T-helper 1 cell (primary cell): Measurements from ENCODE around the gene OSBPL2.

Experiments used
- DNase-seq, 5 donors: peaks; one replicate each; pipeline ENCODE4 v3.0.0-alpha.2; 2012 to 2020

OSBPL2 gene

GRCh38 chr20:62208061-62208794 lies 30.1 kb upstream of the OSBPL2 start:
- DNase-seq = no peak

DNA sequence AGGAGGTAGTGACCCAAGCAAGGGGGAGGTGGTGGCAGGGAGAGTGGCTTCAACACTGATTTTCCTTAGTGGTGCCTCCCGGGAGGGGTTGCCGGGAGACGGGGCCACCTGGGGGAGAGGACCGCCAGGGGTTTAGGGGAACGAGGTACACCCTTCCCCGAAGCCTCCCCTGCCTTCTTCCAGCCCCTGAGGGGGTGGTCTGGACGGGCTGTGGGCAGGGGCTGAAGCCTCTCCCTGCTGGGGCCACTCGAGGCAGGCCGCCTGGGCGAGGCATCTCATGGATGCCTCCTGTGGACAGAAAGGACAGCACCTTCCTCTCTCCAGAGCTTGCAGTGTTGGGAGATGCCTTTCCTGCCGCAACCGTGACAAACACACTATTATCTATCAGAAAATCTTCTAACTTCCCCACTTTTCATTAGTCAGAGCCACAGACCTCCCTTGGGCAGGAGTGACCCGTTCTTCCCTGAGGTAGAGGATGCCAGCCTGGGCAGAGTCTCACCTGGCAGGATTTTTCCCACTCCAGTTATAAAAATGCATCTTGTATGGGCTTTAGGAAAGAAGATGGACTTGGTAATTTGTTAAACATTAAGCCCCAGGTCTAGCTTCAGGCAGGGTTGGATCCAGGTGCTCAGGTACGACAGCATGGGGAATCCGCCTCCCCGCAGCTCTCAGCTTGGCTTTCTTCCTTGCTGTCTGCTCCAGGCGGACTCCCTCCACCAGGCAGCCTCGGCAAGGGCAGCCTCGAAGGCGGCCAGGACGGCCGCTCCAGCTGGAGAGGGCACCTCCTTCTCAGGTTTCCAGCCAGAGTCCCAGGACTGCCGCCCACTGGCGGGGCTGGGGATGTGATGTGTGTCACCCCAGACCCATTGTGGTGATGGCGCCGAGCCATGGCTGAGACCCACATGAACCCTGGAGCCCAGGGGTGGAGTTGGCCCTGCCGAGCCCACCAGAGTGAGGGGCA lies 29.2 kb upstream of the OSBPL2 start:
- DNase-seq = no peak

DNA sequence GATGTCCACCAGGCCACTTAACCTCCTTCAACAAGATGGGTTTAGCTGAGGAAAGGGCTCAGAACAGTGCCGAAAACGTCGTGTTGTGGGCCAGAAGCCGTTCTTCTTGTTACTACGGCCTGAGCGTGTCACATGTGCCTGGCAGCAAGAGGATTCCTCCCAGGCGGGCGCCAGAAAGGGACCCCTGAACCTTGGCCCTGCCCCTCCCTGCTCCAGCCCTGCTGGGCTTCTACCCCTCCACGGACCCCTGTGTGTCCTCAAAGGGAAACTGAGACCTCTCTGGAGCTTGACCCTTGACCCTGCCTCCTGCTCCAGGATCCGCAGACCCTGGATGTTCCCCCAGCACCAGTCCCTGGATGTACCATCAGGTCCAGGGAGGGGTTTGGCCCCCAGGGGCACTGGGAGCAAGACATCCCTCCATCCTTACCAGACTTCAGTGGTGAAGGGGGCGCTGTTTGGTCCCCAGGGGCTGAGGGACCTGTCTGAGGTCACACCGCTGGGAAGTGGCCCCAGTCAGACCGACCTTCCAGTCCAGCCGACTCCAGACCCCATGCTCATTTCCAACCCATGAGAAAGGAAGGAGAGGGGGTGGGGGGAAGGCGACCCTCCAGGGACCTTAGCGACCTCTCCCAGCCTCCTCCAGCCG lies 28.3 kb upstream of the OSBPL2 start:
- DNase-seq = no peak

DNA sequence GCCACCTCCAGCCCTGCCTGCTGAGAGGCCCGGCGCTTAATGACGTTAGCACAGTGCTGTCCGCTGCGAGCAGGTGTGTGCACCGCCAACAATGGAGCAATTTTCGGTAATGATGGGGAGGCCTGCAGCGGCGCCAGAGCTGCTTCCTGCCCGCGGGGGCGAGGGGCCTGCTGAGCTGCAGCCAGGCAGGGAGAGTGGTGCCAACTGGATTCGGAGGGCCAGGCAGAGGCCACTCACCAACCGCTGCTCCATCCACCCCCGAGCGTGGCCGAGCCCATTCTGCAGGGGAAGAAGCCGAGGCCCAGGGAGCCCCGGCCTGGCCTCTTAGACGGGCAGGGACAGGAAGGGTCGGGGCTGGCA lies 27.8 kb upstream of the OSBPL2 start:
- no peak for DNase-seq

DNA sequence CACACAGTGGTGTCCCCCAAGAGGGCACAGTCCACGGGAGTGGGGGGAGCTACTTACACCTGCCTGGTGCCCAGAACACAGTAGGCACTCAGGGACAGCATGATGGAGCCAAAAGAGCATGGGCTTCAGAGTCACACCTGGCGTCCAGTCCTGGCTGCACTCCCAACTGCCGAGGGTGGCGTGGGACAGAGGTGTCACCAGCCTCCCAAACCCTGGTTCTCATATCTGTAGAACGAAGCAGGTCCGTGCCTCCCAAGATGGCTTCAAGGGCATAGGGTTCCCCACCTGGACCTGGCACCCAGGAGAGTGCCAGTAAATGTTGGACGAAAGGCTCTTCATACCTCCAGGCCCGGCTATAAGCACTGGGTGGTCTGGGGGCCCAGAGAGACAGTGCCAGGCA lies 27.1 kb upstream of the OSBPL2 start:
- DNase-seq = no peak

GRCh38 chr20:62211769-62212288 lies 26.5 kb upstream of the OSBPL2 start:
- no peak for DNase-seq

GRCh38 chr20:62212299-62212698 lies 26.0 kb upstream of the OSBPL2 start:
- DNase-seq = no peak

GRCh38 chr20:62214067-62214466 lies 24.3 kb upstream of the OSBPL2 start:
- no peak for DNase-seq

DNA sequence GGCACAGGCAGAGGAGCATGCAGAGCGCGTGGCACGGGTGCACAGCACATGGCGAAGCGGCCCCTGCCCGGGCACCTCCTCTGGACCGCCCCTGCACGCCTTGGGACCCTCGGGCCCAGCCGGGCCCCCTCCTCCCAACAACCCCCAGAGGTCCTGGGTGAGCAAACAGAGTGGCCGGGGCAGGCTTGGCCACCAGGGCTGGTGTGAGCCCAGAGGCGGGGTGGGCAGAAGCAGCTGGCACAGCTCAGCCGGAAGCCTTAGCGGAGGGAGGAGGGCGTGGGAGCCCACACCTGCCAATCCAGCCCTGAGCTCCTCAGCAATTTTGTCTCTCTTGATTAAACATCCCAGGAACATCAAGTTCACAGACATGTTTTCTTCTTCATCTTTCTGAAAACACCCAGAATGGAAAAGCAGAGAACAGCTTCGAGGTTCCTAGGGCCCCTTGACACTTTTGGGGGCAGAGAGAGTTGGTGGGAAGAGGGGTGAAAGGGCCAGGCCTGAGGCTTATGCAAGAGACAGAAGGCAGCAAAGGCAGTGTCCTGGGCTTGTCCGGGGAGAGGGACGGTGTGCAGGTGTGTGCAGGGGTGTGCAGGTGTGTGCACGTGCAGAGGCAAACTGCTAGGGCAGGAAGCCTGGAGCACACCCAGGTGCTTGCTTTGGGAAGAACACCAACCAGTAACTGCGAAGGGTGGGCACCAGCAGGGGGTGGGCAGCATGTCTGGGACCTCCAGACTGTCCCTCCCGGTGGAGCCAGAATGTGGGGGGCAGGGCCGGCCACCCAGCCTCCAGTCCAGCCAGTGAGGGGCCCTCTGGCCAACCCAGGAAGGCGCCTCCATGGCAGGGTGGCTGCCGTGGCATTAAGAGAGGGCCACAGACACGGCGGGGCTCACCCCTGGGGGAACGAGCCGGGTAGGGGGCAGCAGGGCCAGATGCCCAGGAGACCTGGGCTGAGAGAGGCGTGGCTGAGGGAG lies 23.0 kb upstream of the OSBPL2 start:
- DNase-seq = no peak

DNA sequence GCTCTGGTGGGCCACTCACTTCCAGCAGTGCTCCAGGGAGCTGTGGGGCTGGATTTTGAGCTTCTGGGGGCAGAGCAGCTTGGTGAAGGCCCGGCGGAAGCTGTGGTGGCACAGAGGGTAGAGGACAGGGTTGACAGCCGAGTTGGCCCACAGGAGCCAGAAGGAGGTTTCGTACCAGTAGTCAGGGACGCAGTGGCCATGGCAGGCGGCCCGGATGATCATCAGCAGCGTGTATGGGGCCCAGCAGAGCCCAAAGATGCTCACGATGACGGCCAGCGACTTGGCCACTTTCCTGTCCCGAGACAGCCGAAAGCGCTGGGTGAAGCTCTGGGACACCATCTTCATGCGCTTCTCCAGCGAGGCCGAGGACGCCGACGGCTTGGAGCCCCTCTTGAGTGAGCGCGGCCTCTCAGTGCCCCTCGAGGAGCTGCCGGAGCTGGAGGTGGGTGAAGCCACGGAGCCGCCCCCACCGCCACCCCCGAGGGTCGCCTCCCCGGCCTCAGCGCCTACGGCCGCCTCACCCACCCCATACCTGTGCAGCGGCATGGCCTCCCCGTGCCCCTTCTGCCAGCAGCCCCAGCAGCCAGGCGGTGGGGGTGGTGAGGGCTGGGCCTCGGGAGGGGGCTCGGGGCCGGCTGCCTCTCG lies 22.2 kb upstream of the OSBPL2 start:
- no peak for DNase-seq

DNA sequence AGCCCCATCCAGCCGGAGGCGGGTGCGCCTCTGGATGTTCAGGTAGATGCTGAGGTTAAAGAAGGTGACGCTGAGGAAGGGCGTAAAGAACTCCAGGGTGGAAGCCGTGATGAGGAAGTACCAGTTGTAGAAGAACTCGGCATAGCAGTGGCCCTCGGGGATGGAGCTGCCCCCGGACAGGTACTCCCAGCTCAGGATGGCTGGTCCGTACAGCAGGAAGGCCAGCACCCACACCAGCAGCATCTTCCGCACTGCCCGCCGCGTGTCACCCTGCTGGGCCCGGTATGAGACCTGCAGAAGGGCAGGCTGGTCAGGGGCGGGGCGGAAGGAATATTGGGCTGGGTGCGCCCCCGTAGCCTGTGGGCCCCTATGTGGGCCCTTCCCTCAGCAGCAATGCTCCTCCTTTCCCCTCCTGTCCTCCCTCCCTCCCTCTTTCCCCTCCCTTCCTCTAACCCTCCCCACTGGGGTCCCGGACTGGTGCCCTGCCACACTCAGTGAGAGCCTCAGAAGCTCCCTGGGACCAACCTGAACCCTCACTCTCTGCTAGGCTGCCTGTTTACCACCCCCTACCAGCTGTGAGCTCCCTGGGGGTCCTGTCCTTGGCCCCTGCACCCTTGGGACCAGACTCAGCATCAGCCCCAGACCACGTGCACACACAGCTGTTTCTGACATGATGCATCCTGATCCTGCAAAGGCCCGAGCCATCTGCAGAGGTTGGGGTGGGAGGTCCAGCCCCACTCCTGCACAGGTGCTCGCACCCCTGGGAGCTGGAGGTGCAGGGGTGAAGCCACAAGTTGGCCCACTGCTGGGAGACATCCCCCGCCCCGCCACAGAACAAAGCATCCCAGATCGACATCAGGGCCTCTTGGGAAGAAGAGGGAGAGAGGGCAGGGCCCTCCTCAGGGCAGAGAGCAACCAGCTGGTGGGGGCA lies 21.4 kb upstream of the OSBPL2 start:
- DNase-seq = no peak

- no peak for DNase-seq
These were observed 20.2 kb upstream of the OSBPL2 start for GRCh38 chr20:62217913-62218773.

DNA sequence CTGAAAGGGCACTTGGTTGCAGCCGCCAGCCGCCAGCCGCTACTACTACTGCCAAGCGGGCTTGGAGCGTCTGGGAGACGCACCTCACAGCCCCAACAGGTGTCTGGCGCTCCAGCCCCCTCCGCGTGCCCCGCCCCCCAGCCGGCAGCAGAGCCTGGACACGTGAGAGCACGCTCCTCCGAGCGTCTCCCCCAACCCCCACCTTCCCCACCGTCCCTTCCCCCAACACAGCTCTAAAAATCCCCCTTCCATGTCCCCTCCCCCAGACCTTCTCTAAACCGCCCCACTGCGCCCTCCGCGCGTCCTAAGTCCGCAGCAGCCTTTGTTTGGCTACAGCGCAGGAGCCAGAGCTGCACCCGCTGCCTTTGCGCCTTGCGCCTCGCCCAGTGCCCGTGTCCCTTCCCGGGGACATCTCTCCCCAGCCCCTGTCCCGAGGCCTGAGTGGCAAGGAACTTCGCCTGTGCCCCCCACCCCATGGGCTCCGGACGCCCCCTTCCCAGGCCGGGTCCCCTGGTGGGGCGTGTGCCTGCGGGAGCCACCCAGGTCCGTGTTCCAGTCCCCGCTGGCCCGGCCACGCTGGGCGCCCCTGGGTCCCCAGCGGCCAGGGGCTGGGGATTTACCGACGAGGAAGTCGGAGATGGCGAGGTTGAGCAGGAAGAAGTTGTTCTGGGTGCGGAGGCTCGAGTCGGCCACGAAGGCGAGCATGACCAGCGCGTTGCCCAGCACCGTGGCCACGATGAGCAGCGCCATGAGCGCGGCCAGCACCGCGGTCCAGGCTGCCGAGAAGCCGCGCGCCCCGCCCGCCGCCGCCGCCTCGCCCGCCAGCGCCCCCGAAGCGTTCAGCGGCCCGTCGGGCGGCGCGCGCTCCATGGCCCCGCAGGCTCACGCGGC lies 19.0 kb upstream of the OSBPL2 start:
- DNase-seq = no peak

DNA sequence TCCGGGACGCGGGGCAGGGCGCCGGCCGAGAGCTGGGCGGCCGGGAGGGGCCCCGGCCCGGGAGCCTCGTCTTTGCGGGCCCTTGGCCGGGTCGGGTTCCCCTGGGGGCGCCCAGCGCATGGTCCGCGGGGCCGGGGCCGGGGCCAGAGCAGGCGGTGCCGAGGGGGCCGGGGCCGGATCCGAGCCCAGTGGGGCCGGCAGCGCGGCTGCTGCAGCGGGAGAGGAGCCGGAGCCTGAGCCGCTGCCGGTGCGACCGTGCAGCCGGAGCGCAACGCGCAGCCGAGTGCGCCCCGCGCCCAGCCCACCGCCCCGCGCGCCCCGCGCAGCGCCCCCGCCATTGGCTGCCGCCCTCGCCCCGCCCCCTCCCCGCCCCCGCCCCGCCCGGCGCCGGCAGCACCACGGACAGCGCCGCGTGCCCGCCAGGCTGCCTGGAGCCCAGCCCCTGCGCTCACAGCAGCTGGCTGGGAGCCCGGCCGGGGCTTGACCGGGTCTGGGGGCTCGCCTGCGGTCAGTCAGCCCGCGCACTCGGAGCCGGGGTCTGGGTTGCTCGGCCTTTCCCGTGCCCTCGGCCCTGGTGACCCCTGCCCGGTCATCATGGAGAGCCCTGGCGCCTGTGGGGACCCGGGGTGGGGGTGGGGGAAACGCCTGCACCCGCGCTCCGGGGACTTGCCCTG lies 18.2 kb upstream of the OSBPL2 start, which contains the start of gene HRH3:
Gene HRH3 (minus strand): TSS at position 287 of the 674 bp plus-strand sequence. CDS start 308 bp downstream, outside the sequence.
- DNase-seq = peak in 3 of 5 donors; percentile 23 to 49 (median 23)

GRCh38 chr20:62220666-62221568 lies 17.4 kb upstream of the OSBPL2 start:
- DNase-seq = no peak

- DNase-seq = no peak
These were observed 16.0 kb upstream of the OSBPL2 start for GRCh38 chr20:62222266-62222850.
